BLaER1 treated with 17β-estradiol and CSF1 and Interleukin-3, amounts not matched to agents 10 nM and 100 nM (cell line): Measurements from ENCODE around the gene CEP68.

Experiments used
- H3K27ac ChIP-seq, 11 experiments: shearing (Covaris generic); formaldehyde crosslinking; 2 replicates each; pipeline ENCODE4 v1.8.1; 2022
- H3K27me3 ChIP-seq, 11 experiments: shearing (Covaris generic); formaldehyde crosslinking; 2 replicates each; pipeline ENCODE4 v1.8.1; 2022
- H3K36me3 ChIP-seq, 11 experiments: shearing (Covaris generic); formaldehyde crosslinking; 2 replicates each; pipeline ENCODE4 v1.8.1; 2022
- H3K4me1 ChIP-seq, 10 experiments: shearing (Covaris generic); formaldehyde crosslinking; 2 replicates each; pipeline ENCODE4 v1.8.1; 2022
- H3K4me2 ChIP-seq, 11 experiments: shearing (Covaris generic); formaldehyde crosslinking; 2 replicates each; pipeline ENCODE4 v1.8.1; 2022
- H3K4me3 ChIP-seq, 10 experiments: shearing (Covaris generic); formaldehyde crosslinking; 2 replicates each; pipeline ENCODE4 v1.8.1; 2022
- H3K9ac ChIP-seq, 11 experiments: shearing (Covaris generic); formaldehyde crosslinking; 2 replicates each; pipeline ENCODE4 v1.8.1; 2022
- H3K9me3 ChIP-seq, 11 experiments: shearing (Covaris generic); formaldehyde crosslinking; replicated peaks in 1 of 11; 2 replicates each; pipeline ENCODE4 v1.8.1; 2022
- H4K20me1 ChIP-seq, 11 experiments: shearing (Covaris generic); formaldehyde crosslinking; 2 replicates each; pipeline ENCODE4 v1.8.1; 2022
- Cebpa-rat ChIP-seq, 11 experiments: shearing (Covaris generic); IDR thresholded peaks; 2 replicates each; pipeline ENCODE4 v1.8.1; 2022

CEP68 gene

DNA sequence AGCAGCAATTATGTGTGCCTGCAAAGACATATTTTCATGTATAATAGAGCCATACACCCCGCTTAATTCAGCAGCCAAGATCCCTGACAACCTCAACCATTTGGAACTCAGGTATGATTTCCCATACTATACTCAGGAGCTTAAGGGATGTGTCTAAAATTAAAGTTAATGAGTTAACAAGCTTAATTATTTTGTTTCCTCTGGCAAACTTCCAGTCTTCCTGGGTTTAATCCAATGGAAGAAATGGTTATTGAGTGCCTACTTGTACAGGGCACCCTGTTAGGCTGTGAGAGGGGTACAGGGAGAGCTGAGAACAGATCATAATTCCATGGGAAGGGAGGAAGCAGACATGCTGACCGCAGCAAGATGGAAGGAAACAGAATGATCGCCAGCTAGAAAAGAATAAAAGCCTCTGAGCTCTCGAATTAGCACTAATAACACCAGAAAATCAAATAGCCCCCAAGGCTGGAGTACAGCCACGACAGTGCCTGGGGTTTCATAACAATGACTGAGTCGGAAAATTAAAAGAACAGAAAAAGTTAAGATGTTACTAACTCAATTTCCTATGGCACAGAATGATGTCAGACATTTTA is 20.8 kb upstream of the CEP68 start:
- H3K9ac ChIP-seq, result peak overlapping the region in 2 of 11 experiments; percentile 31 to 46; a peak in 1 of 22 replicates
- peaks cover 0 to 29% (median 7%) of the 10 kb centered on the region in 11 experiments; a peak in 10 of 22 replicates for H3K36me3 ChIP-seq
- no peak overlapping the region for H3K27ac ChIP-seq
- H3K27me3 ChIP-seq, result no peaks in the 10 kb centered on the region
- H4K20me1 ChIP-seq, result peaks cover 0 to 7% (median 0%) of the 10 kb centered on the region in 11 experiments; a peak in 2 of 22 replicates
- TF ChIP-seq Cebpa-rat (IDR thresholded peaks at IDR 0.05), result no peak
- H3K4me3 ChIP-seq, result no peak overlapping the region
- no peaks in the 10 kb centered on the region for H3K9me3 ChIP-seq
- H3K4me1 ChIP-seq, result peaks cover 21 to 39% (median 25%) of the 10 kb centered on the region in 10 experiments
- peak overlapping the region in 3 of 11 experiments; percentile 40 to 47 (median 42); a peak in 5 of 22 replicates for H3K4me2 ChIP-seq

DNA sequence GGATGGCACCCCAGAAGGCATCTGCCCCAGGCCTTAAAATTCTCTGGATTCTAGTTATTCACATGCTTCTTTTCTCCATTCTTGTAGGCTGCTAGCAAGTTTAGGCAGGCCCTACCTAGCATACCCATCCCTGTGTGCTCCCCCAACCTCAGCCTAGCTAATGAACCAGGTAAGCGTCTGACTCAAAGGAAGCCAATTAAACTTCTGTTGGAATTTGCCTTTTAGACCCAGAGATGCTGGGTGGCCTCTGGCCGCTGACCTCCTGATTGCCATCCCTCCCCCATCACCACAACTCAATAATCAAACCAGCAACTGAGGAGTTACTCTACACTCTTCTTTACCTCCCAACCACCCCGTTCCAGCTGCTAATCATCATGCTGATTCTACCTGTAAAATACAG is 19.0 kb upstream of the CEP68 start:
- H3K9me3 ChIP-seq, result no peaks in the 10 kb centered on the region
- peaks cover 6 to 22% (median 11%) of the 10 kb centered on the region in 10 experiments for H3K4me1 ChIP-seq
- H3K4me3 ChIP-seq, result no peak overlapping the region
- H3K4me2 ChIP-seq, result no peak overlapping the region
- no peak overlapping the region for H3K9ac ChIP-seq
- no peaks in the 10 kb centered on the region for H3K27me3 ChIP-seq
- TF ChIP-seq Cebpa-rat (IDR thresholded peaks at IDR 0.05), result no peak
- peaks cover 0 to 8% (median 0%) of the 10 kb centered on the region in 11 experiments; a peak in 2 of 22 replicates for H4K20me1 ChIP-seq
- H3K36me3 ChIP-seq, result peaks cover 0 to 29% (median 7%) of the 10 kb centered on the region in 11 experiments; a peak in 10 of 22 replicates
- no peak overlapping the region for H3K27ac ChIP-seq

- H3K4me2 ChIP-seq, result no peak overlapping the region
- H4K20me1 ChIP-seq, result peaks cover 0 to 8% (median 0%) of the 10 kb centered on the region in 11 experiments; a peak in 1 of 22 replicates
- no peak overlapping the region for H3K4me3 ChIP-seq
- H3K27me3 ChIP-seq, result no peaks in the 10 kb centered on the region
- no peak for TF ChIP-seq Cebpa-rat (IDR thresholded peaks at IDR 0.05)
- peaks cover 12 to 46% (median 19%) of the 10 kb centered on the region in 11 experiments; a peak in 21 of 22 replicates for H3K36me3 ChIP-seq
- H3K9ac ChIP-seq, result no peak overlapping the region
- H3K9me3 ChIP-seq, result peaks cover 13 to 17% (median 14%) of the 10 kb centered on the region in 11 experiments
- no peak overlapping the region for H3K27ac ChIP-seq
- peaks cover 19 to 40% (median 26%) of the 10 kb centered on the region in 10 experiments for H3K4me1 ChIP-seq
Measured at GRCh38 chr2:65039640-65040039, 16.6 kb upstream of the CEP68 start.

- H3K4me2 ChIP-seq, result peak overlapping the region in 9 of 11 experiments; percentile 4 to 69 (median 17); a peak in 12 of 22 replicates
- H4K20me1 ChIP-seq, result peaks cover 0 to 8% (median 0%) of the 10 kb centered on the region in 11 experiments; a peak in 1 of 22 replicates
- no peak overlapping the region for H3K4me3 ChIP-seq
- H3K9ac ChIP-seq, result no peak overlapping the region
- no peak for TF ChIP-seq Cebpa-rat (IDR thresholded peaks at IDR 0.05)
- H3K27ac ChIP-seq, result no peak overlapping the region
- H3K27me3 ChIP-seq, result no peaks in the 10 kb centered on the region
- peaks cover 16 to 44% (median 27%) of the 10 kb centered on the region in 10 experiments for H3K4me1 ChIP-seq
- peaks cover 19 to 56% (median 27%) of the 10 kb centered on the region in 11 experiments for H3K36me3 ChIP-seq
- H3K9me3 ChIP-seq, result peaks cover 23 to 27% (median 24%) of the 10 kb centered on the region in 11 experiments
Measured at GRCh38 chr2:65040400-65041261, 15.6 kb upstream of the CEP68 start.

- Histone ChIP-seq H3K27ac (peak overlapping the region in 9 of 11 experiments; percentile 42 to 73 (median 63); a peak in 18 of 22 replicates), H3K36me3 (peaks cover 19 to 71% (median 42%) of the 10 kb centered on the region in 11 experiments), H3K4me1 (peaks cover 12 to 62% (median 38%) of the 10 kb centered on the region in 10 experiments; a peak in 19 of 20 replicates), H3K4me2 (peak overlapping the region; percentile 12 to 75 (median 64); a peak in 21 of 22 replicates), H3K27me3 (no peaks in the 10 kb centered on the region), H3K9ac (peak overlapping the region in 9 of 11 experiments; percentile 11 to 61 (median 48); a peak in 17 of 22 replicates), H3K9me3 (peaks cover 34 to 51% (median 43%) of the 10 kb centered on the region in 11 experiments), H3K4me3 (peak overlapping the region in 1 of 10 experiments; percentile 12; a peak in 1 of 20 replicates), H4K20me1 (peaks cover 0 to 8% (median 0%) of the 10 kb centered on the region in 11 experiments; a peak in 1 of 22 replicates)
- peak in 1 of 11 experiments; percentile 19; a peak in 1 of 22 replicates for TF ChIP-seq Cebpa-rat (IDR thresholded peaks at IDR 0.05)
Measured at GRCh38 chr2:65043001-65043400, 13.2 kb upstream of the CEP68 start.

DNA sequence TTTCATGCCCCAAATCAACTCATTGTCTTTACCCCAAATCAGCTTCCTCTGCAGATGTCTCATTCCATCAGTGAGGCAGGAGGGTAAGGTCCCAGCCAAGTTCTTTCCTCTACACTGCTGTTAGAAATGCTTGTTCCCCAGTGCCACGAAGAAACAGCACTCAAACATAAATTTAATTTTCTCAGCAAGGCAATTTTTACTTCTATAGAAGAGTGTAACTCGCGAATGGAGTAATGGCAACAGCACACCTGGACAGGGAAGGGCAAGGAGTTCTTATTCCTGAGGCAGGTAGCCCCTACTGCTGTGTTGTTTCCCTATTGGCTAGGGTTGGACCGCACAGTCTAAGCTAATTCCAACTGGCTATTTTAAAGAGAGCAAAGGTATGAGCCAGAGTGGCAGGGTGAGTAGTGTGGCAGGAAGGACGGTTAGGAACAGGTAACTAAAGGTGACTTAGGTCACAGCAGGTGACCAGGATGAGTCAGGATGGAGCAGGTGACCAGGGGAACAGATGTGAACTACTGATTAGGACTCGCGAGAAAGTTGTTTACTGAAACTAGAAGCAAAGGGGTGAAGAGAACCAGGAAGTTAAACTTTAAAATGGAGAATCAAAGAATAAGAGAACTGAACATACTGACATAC is 12.0 kb upstream of the CEP68 start:
- H3K4me3 ChIP-seq, result peak overlapping the region in 7 of 10 experiments; percentile 4 to 37 (median 20); a peak in 4 of 20 replicates

GRCh38 chr2:65045651-65046050 is 10.6 kb upstream of the CEP68 start:
- Histone ChIP-seq H4K20me1 (no peaks in the 10 kb centered on the region), H3K9me3 (peaks cover 39 to 62% (median 54%) of the 10 kb centered on the region in 11 experiments), H3K27ac (no peak overlapping the region), H3K27me3 (no peaks in the 10 kb centered on the region), H3K9ac (no peak overlapping the region), H3K4me3 (no peak overlapping the region), H3K4me2 (peak overlapping the region in 7 of 11 experiments; percentile 3 to 52 (median 26); a peak in 7 of 22 replicates), H3K36me3 (peaks cover 16 to 55% (median 36%) of the 10 kb centered on the region in 11 experiments), H3K4me1 (peaks cover 7 to 57% (median 35%) of the 10 kb centered on the region in 10 experiments; a peak in 19 of 20 replicates)
- TF ChIP-seq Cebpa-rat (IDR thresholded peaks at IDR 0.05), result no peak

More for the DNA sequence above, 12.0 kb upstream of the CEP68 start:
- Histone ChIP-seq H3K27ac (peak overlapping the region in 8 of 11 experiments; percentile 49 to 73 (median 64); a peak in 13 of 22 replicates), H3K9me3 (peaks cover 39 to 62% (median 50%) of the 10 kb centered on the region in 11 experiments), H3K27me3 (no peaks in the 10 kb centered on the region), H4K20me1 (peaks cover 0 to 8% (median 0%) of the 10 kb centered on the region in 11 experiments; a peak in 1 of 22 replicates), H3K4me2 (peak overlapping the region in 7 of 11 experiments; percentile 60 to 75 (median 68); a peak in 12 of 22 replicates), H3K4me1 (peaks cover 12 to 62% (median 38%) of the 10 kb centered on the region in 10 experiments; a peak in 19 of 20 replicates), H3K36me3 (peaks cover 16 to 63% (median 36%) of the 10 kb centered on the region in 11 experiments), H3K9ac (peak overlapping the region in 1 of 11 experiments; percentile 52; a peak in 1 of 22 replicates)
- no peak for TF ChIP-seq Cebpa-rat (IDR thresholded peaks at IDR 0.05)
